GM18520 (cell line): ENCODE measurements around the gene CHRNA5.
"Not testable (repeated sequence)": the region's sequence is repeated elsewhere in the genome, so short reads cannot be mapped to it uniquely, and the experiment has no call there.

ENCODE experiments used
- ATAC-seq: cut with Tn5 transposase; IDR thresholded peaks from one replicate; pipeline ENCODE4 v1.9.1; 2021; ENCODE audit not compliant: unreplicated experiment

CHRNA5 gene

DNA sequence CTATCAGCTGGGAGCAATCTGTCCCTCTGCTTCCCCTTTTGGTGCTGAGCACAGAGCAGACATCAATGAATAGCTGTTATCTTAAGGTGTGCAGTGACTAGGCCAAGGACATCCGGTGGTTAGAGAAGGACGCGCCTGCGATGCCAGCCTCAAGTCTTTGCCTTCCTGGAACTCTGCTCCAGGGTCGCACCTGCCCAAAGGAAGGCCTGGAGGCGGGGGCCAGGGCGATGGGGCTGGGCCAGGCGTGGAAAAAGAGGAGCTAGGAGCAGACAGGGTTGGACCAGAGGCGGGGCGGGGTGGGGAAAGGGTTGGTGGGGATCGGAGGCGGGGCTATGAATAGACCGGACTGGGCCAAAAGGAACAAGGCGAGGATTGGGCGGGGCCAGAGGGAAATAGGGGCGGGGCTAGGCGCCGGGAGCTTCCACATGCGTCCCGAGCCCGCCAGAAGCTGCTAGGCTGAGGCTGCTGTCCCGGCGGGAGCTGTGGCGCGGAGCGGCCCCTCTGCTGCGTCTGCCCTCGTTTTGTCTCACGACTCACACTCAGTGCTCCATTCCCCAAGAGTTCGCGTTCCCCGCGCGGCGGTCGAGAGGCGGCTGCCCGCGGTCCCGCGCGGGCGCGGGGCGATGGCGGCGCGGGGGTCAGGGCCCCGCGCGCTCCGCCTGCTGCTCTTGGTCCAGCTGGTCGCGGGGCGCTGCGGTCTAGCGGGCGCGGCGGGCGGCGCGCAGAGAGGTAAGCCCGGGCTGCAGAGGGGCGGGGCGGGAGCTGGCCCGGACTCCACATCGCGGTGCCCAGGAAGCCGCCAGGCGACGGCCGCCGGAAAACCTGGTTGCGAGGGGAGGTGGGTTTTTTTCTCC, at the start of gene CHRNA5:
Gene CHRNA5 (plus strand): TSS at position 424 of the 854 bp plus-strand sequence. CDS start 200 bp downstream, at position 624.
- ATAC-seq = no peak

DNA sequence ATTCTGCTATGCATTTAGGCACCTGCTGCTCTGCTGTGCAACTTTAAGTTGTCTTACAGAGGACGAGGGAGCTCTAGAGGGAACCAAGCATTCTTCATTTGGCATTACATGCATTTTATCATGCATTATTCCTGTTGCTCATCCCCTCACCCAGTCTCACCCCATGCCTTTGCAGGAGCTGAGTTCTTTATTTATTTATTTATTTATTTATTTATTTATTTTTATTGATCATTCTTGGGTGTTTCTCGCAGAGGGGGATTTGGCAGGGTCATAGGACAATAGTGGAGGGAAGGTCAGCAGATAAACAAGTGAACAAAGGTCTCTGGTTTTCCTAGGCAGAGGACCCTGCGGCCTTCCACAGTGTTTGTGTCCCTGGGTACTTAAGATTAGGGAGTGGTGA, 45.3 kb upstream of the CHRNA5 start:
- ATAC-seq = not testable (repeated sequence)

DNA sequence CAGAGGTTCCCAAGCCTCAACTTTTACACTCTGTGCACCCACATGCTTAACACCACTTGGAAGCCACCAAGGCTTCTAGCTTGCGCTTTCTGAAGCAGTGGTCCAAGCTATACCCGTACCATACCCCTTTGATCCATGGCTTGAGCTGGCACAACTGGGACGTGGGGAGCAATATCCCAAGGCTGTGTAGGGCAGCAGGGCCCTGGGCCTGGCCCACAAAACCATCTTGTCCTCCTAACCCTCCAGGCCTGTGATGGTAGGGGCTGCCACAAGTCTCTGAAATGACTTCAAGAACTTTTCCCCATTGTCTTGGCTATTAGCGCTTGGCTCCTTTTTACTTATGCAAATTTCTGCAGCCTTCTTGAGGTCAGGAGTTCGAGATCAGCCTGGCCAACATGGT, 41.1 kb upstream of the CHRNA5 start:
- no peak for ATAC-seq

DNA sequence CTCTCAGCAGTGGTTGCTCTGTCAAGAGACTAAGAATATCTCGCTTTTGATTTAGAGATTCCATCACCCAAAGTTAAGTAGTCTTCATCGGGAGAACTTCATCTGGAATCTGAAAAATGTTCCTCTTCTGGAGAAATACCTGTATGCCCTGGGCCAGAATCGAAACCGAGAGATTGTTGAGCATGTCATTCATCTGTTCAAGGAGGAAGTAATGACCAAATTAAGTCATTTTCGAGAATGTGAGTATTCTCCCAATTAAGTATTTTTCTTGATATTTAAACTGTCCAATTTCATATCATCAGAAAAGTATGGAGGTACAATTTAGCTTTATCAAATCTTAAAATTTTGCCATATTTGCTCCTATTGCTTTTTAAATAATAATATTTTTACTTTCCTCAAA, 38.0 kb upstream of the CHRNA5 start:
- ATAC-seq = no peak

DNA sequence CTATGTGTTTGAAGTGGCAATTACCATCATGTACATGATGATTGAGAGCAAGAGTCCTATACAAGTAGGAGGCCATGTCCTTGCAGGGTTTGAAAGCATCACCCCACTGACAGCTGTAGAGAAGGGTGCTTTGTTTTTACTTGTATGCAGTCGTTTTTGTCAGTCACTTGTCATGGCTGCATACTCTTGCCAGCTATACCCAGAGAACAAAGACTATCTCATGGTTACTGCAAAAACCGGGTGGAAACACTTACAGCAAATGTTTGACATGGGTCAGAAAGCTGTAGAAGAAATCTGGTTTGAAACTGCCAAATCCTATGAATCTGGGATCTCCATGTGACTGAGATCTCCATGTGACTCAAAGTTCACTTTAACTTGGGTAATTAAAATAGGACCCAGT, 32.0 kb upstream of the CHRNA5 start:
- no peak for ATAC-seq

DNA sequence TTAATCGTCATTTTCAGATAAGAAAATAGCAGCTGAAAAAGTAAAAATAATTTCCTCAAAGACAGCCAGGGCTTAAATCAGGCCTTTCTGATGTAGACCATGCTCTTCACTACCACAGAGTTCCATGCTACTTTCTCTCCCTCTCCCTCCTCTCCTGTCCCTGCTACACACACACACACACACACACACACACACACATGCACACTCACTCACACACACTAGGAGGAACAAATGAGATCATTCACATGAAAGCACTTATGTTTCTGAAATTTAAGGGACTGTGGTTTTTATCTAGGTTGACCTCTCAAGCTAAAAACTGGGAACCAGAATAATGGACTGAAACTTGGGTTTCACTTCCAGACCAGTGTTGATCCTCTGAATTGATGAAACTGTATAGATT, 29.2 kb upstream of the CHRNA5 start:
- ATAC-seq = no peak

DNA sequence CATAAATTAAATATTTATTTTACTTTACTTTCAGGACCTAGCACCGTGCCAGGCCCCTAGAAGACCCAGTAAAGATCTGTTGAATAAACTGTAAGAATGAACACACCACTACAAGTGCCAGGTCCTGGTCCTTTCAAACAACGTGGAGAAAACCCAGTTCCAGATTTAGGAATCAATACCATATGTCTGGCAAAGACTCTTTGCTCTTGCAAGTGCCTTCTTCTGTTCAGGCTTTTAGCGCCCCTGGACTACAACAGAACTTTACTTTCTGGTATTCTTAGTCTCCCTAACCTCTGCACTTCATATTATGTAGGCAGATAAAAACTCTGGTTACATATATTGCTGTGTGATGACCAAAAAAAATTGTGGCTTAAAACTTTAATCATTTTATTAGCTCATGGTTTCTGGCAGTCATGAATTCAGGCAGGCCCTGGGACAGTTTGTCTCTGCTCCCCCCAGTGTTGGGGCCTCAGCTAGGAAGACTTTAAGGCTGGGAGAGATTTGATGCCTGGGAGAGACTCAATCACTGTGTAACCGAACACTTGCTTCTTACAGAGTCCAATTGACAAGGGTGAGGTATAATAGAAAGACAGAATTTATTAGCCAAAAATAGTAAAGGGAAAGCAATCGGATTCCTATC, 27.9 kb upstream of the CHRNA5 start:
- ATAC-seq = no peak

DNA sequence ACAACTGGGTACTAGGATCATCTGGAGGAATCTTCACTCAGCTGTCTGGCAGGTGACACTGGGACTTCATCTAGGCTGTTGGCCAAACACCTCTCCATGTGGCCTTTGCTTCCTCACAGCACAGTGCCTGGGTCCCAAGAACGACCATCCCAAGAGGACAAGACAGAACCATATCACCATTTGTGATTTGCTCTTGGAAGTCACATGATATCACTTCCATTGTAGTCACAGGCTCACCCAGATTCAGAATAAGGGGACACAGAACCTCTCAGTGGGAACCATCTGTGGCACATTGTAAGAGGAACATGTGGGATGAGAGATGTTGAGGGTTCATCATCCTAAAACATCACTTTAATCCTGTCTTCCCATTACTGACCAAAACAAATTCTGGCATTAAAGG, 27.0 kb upstream of the CHRNA5 start:
- ATAC-seq = no peak

DNA sequence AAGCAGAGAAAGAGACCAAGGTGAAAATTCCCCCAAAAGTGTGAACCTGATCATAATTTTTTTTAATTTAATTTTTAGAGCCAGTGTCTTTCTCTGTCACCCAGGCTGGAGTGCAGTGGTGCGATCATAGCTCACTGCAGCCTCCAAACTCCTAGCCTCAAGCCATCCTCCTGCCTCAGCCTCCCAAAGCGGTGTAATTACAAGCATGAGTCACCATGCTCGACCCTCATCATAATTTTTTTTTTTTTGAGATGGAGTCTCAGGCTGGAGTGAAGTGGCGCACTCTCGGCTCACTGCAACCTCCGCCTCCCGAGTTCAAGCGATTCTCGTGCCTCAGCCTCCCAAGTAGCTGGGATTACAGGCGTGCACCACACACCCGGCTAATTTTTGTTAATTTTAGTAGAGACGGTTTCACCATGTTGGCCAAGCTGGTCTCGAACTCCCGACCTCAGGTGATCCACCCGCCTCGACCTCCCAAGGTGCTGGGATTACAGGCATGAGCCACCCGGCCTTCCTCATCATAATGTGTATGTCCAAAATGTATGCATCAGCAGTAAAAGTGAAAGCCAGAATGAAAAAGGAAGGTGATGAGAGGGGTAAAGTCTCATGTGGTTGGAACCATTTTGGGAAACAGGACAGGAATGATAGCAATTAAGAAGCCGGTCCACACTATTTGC, 25.7 kb upstream of the CHRNA5 start:
- not testable (repeated sequence) for ATAC-seq

DNA sequence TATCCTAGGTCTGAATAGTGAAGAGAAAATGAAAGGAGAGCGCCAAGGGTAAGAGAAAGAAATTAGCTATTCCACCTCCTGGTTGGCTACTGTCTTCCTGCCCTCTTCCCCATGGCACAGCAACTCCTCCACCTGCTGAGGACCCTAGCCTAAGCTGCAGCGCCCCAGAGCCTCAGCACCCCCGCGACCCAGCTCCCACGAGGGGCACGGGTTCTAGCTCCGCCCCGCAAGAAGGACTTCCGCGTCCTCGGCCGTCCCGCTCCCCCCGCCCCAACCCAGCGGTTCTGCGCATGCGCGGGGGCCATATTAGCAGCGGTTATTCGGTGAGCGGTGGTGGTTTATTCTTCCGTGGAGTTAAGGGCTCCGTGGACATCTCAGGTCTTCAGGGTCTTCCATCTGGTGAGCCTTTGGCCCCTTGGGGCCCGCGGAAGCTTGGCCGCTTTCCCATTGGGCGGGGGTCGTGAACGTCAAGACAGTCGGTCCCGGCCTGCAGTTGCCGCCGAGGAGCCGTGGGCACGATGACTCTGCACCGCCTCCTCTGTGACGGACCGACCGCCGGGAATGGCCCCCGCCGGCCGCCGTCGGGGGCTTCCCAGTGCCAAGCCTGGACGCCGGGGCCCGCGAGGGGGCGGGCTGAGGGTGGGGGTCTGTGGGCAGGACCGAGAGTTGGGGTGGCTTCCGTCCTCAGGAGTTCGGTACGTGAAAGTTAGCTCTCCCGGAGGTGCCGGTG, 25.0 kb upstream of the CHRNA5 start, which contains the start of gene PSMA4:
Gene PSMA4 (plus strand): TSS at position 304 of the 730 bp plus-strand sequence. CDS start 1,484 bp downstream, outside the sequence.
- ATAC-seq = peak; percentile 70

DNA sequence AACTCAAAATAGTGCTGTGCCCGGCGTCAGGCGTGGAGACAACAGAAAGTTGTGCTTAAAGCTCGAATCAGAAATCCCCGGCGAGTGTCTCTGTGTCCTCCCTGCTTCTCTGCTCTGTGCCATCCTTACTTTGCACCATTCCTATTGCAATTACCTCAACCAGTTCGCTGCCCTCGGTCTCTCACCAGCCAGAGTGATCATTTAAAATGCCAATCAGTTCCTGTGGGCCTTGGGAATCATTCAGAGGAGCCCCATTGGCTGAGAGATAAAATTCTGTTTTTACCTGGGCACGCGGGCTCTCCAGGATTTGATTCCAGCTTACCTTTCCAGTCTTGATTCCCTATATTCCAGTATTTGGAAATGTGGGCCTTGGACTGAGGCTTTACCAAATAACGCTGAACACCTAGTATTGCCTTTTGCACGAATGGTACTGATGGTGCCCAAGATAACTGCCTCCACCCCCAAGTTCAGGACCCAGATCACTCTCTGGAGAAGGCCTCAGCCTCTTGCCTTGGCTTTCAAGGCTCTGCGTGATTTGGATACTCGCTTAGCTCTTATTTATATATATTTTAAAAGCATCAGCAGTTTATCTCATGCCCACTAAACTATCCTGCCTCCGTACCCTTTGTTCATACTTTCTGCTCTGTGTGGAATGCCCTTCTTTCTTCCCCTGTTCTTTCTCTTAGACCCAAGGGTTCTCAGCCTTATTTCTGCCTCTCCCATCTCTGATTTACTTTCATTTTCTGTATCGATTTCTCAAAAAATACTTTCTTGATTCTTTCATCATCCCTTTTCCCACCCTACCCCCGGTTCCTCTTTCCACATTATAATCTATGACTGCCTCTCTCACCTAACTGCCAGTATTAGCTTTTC, 24.2 kb upstream of the CHRNA5 start:
- ATAC-seq = no peak

DNA sequence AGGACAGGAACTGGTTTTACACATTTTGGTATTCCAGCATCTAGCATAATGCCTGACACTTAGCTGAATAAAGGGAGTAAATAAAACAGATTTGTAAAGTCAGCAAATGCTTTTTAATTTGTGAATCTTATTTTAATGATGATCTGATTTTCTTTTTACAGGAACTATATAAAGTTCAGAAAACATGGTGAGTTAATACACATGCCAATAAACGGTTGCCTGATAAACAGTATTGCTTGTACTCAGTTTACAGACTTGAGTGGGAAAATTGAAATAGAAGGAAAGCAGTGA, 23.6 kb upstream of the CHRNA5 start:
- ATAC-seq = no peak

DNA sequence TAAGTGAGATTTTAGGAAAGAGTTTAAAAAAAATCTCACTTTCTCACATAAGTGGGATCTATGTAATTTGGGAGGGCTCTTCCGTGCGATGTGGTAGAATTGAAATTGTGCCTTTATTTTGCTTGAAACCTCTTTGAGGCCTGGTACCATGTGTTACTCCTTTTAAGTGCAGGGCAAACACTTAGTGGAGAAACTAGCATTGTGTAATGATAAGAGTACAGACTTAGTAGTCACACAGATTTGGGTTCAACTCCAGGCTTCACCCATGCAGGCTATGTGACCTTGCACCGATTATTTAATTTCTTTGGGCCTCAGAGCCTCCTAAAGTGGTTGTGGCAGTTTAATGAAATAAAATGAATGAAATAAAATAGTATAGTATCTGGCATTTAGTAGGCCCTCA, 22.7 kb upstream of the CHRNA5 start:
- ATAC-seq = no peak

DNA sequence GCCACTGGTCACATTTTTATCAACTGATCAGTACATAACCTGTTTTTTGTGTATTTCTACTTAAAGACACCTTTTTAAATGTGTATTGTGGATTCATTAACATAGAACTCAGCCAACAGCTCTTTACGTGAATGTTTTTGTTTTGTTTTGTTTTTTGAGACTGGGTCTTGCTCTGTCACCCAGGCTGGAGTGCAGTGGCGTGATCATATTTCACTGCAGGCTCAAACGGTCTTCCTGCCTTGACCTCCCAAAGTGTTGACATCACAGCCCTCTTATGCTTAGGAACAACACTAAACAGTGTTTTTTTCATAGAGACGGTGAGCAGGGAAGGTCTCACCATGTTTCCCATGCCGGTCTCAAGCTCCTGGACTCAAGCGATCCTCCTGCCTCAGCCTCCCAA, 15.1 kb upstream of the CHRNA5 start:
- no peak for ATAC-seq

DNA sequence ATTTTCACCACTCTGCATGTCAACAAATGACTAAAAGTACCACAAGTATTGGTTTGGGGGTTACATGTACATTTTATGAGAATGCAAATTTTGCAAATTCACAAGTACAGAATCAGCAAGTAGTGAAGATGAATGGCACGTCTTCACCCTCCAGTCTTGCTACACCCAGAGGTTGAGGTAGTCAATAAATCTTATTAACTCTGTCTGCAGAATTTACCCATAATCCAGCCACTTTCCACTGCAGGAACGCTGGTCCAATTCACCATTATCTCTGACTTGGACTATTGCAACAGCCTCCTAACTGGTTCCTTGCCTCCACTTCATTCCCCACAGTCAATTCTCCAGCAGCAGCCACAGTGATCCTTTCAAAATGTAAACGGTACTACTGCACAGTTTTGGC, 14.5 kb upstream of the CHRNA5 start:
- no peak for ATAC-seq

DNA sequence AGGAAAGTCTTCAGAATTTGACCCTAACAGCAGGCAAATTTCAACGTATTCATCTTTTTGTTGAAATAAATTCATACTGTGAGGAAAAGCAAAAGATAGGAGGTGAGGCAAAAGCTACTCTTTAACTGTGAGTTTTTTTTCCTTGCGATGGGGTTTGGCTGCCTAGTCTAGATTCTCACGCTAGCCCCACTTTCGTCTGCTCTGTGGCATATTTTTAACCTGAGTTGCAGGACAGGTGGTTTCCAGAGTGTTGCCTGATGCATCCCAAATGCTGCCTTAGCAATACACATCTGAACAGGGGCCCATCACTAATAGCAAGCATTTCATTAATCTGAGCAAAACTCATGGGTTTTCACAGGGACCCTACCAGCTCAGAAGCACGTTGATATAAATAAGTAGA, 13.4 kb upstream of the CHRNA5 start:
- no peak for ATAC-seq

DNA sequence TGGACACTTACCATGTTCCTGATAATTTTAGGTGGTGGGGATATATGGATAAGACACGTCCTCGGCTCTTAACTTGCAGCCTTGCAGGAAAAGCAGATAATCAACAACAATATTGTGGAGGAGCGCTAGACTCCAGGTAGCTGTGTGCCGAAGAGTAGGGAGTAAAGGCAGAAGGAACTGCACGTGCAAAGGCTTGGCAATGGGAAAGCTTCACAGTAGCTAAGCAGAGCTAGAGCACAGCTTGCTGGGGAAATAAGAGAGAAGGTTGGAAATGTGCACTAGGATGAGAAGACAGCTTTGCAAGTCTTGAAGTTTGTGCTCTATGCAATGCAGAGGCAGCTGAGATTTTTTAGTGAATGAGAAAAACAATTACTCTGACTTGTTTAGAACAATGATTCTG, 12.7 kb upstream of the CHRNA5 start:
- no peak for ATAC-seq

DNA sequence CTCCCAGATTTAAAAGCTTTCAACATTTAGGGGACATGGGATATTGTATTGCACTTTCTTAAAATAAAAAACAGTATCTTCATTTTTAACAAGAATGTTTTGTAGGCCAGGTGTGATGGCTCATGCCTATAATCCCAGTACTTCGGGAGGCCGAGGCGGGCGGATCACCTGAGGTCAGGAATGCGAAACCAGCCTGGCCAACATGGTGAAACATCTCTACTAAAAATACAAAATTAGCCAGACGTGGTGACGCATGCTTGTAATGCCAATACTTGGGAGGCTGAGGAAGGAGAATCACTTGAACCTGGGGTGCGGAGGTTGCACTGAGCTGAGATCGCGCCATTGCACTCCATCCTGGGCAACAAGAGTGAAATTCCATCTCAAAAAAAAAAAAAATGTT, 5.1 kb upstream of the CHRNA5 start:
- not testable (repeated sequence) for ATAC-seq

DNA sequence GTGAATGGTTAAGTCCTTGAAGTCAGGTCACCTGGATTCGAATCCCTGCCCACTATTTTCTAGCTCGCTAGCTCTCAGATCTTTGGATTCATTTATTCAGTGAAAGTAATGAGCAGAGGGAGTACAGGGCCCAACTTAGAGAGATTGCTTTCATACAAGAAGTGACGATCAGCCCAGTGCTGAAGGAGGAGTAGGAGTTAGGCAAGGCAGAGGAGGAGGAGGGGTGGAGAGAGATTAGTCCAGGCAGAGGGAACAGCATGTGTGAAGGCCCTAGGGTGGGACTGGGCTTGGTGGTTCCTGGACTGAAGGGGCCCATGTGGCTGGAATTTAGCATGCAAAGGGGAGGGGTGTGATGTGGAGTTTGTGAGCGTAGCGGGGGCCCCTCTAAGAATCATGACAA, 3.8 kb upstream of the CHRNA5 start:
- ATAC-seq = no peak

DNA sequence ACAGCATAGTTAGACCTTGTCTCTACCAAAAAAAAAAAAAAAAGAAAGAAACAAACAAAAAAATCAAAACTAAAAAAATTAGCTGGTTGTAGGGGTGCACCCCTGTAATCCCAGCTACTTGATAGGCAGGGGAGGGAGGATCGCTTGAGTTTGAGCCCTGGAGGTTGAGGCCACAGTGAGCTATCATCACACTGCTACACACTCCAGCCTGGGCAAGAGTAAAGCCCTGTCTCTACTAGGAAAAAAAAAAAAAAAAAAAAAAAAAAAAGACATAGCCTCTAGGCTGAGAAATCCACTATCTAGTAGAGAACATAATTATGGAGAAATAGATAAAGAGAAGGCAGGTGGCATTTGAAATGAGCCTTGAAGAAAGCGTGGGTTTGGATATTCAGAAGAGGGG, 2.2 kb upstream of the CHRNA5 start:
- no peak for ATAC-seq

DNA sequence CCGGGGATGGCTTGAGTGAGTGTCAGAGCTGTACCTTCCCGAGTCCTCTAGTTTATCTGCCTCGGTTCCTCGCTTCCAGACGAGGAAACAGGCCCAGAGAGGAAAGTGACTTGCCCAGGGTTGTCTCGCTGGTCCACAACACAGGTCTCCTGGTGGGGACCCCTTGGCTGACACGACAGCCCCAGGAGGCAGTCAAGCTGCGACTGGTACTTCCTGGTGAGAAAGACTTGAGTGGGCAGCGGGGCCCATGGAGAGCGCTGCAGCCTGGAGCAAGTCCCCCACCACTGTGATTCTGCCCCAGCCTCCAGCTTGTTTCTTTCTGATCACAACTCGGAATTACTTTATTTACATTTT, 600 bp upstream of the CHRNA5 start:
- ATAC-seq = no peak
